HEK293 (cell line): ENCODE measurements around the gene KCNK7.

Experiments
- MEIS1 ChIP-seq: sonication (generic); formaldehyde crosslinking; IDR thresholded peaks from 2 replicates; pipeline ENCODE4 v1.8.1; 2022; ENCODE audit warnings: missing genetic modification reagents, mild to moderate bottlenecking, borderline replicate concordance
- ZNF133 ChIP-seq: fragments of 450-650 bp; formaldehyde crosslinking; IDR thresholded peaks from 2 replicates; pipeline ENCODE4 v1.5.1; 2016; ENCODE audit warnings: missing biosample characterization, missing genetic modification characterization
- ZNF174 ChIP-seq: fragments of 450-650 bp; formaldehyde crosslinking; IDR thresholded peaks from 2 replicates; pipeline ENCODE4 v1.5.0; 2017; ENCODE audit warnings: missing biosample characterization, mild to moderate bottlenecking, missing genetic modification characterization
- ZNF610 ChIP-seq: fragments of 450-650 bp; formaldehyde crosslinking; IDR thresholded peaks from 2 replicates; pipeline ENCODE4 v1.5.1; 2016; ENCODE audit warnings: missing biosample characterization, missing genetic modification characterization, borderline replicate concordance
- TF ChIP-seq, protein P1 (sequence below): fragments of 450-650 bp; formaldehyde crosslinking; IDR thresholded peaks from 2 replicates; pipeline ENCODE4 v1.5.1; 2016; ENCODE audit warnings: missing biosample characterization, missing genetic modification characterization
- TF ChIP-seq, protein P2 (sequence below): fragments of 450-650 bp; formaldehyde crosslinking; IDR thresholded peaks from 2 replicates; pipeline ENCODE4 v1.5.1; 2016; ENCODE audit warnings: missing biosample characterization, missing genetic modification characterization
- TF ChIP-seq, protein P3 (sequence below): fragments of 450-650 bp; formaldehyde crosslinking; IDR thresholded peaks from 2 replicates; pipeline ENCODE4 v1.5.1; 2016; ENCODE audit warnings: missing biosample characterization, missing genetic modification characterization

DNA sequence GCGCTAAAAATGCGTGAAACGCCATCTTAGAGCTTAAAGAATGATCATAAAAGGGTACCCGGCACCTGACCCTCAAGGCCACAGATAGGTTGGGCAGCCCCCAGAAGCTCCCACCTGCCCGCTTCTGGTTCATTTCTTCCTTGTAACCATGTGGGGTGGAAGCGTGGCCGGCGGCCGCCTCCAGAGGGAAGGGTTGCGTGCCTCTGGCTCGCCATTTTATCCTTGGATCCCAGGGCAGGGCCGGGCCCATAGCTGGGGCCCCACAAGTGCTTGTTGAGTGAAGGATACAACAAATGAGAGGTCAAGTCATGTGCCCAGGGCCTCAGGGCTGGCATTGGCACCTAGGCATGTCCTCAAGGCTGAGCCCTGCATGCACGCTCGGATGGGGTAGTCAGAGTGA is 25.9 kb upstream of the KCNK7 start:
- no peak for TF ChIP-seq MEIS1
- TF ChIP-seq, protein P1, sequence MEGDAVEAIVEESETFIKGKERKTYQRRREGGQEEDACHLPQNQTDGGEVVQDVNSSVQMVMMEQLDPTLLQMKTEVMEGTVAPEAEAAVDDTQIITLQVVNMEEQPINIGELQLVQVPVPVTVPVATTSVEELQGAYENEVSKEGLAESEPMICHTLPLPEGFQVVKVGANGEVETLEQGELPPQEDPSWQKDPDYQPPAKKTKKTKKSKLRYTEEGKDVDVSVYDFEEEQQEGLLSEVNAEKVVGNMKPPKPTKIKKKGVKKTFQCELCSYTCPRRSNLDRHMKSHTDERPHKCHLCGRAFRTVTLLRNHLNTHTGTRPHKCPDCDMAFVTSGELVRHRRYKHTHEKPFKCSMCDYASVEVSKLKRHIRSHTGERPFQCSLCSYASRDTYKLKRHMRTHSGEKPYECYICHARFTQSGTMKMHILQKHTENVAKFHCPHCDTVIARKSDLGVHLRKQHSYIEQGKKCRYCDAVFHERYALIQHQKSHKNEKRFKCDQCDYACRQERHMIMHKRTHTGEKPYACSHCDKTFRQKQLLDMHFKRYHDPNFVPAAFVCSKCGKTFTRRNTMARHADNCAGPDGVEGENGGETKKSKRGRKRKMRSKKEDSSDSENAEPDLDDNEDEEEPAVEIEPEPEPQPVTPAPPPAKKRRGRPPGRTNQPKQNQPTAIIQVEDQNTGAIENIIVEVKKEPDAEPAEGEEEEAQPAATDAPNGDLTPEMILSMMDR, result no peak
- TF ChIP-seq, protein P2, sequence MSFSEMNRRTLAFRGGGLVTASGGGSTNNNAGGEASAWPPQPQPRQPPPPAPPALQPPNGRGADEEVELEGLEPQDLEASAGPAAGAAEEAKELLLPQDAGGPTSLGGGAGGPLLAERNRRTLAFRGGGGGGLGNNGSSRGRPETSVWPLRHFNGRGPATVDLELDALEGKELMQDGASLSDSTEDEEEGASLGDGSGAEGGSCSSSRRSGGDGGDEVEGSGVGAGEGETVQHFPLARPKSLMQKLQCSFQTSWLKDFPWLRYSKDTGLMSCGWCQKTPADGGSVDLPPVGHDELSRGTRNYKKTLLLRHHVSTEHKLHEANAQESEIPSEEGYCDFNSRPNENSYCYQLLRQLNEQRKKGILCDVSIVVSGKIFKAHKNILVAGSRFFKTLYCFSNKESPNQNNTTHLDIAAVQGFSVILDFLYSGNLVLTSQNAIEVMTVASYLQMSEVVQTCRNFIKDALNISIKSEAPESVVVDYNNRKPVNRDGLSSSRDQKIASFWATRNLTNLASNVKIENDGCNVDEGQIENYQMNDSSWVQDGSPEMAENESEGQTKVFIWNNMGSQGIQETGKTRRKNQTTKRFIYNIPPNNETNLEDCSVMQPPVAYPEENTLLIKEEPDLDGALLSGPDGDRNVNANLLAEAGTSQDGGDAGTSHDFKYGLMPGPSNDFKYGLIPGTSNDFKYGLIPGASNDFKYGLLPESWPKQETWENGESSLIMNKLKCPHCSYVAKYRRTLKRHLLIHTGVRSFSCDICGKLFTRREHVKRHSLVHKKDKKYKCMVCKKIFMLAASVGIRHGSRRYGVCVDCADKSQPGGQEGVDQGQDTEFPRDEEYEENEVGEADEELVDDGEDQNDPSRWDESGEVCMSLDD (tag by site-specific recombination), result no peak
- TF ChIP-seq ZNF174 (tag by site-specific recombination), result no peak
- TF ChIP-seq, protein P3, sequence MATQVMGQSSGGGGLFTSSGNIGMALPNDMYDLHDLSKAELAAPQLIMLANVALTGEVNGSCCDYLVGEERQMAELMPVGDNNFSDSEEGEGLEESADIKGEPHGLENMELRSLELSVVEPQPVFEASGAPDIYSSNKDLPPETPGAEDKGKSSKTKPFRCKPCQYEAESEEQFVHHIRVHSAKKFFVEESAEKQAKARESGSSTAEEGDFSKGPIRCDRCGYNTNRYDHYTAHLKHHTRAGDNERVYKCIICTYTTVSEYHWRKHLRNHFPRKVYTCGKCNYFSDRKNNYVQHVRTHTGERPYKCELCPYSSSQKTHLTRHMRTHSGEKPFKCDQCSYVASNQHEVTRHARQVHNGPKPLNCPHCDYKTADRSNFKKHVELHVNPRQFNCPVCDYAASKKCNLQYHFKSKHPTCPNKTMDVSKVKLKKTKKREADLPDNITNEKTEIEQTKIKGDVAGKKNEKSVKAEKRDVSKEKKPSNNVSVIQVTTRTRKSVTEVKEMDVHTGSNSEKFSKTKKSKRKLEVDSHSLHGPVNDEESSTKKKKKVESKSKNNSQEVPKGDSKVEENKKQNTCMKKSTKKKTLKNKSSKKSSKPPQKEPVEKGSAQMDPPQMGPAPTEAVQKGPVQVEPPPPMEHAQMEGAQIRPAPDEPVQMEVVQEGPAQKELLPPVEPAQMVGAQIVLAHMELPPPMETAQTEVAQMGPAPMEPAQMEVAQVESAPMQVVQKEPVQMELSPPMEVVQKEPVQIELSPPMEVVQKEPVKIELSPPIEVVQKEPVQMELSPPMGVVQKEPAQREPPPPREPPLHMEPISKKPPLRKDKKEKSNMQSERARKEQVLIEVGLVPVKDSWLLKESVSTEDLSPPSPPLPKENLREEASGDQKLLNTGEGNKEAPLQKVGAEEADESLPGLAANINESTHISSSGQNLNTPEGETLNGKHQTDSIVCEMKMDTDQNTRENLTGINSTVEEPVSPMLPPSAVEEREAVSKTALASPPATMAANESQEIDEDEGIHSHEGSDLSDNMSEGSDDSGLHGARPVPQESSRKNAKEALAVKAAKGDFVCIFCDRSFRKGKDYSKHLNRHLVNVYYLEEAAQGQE (tag by site-specific recombination), result no peak
- TF ChIP-seq ZNF610 (tag by site-specific recombination), result no peak
- no peak for TF ChIP-seq ZNF133 (tag by site-specific recombination)
